NCI-H1048 (cell line): ENCODE data around the gene PLD6.
"Not testable (repeated sequence)": the region's sequence is repeated elsewhere in the genome, so short reads cannot be mapped to it uniquely, and the experiment has no call there.

Experiments used
- DNase-seq: peaks from one replicate; lab custom pipeline; 2025; lab: John Stamatoyannopoulos, UW

Gene PLD6

GRCh38 chr17:17176341-17176740 lies 29.8 kb downstream of the PLD6 start:
- no peak for DNase-seq

GRCh38 chr17:17175917-17176316 lies 30.2 kb downstream of the PLD6 start:
- DNase-seq = no peak

GRCh38 chr17:17175340-17175739 lies 30.8 kb downstream of the PLD6 start:
- no peak for DNase-seq

GRCh38 chr17:17173921-17174320 lies 32.2 kb downstream of the PLD6 start:
- no peak for DNase-seq

GRCh38 chr17:17172990-17173389 lies 33.1 kb downstream of the PLD6 start:
- DNase-seq = no peak

GRCh38 chr17:17172001-17172939 lies 33.9 kb downstream of the PLD6 start:
- DNase-seq = no peak

- DNase-seq = no peak
Observed at GRCh38 chr17:17171186-17171585, 34.9 kb downstream of the PLD6 start.

GRCh38 chr17:17170346-17170985 lies 35.7 kb downstream of the PLD6 start:
- no peak for DNase-seq

- DNase-seq = no peak
Observed at GRCh38 chr17:17169396-17169795, 36.7 kb downstream of the PLD6 start.

GRCh38 chr17:17168401-17168800 lies 37.7 kb downstream of the PLD6 start:
- DNase-seq = no peak

GRCh38 chr17:17167986-17168385 lies 38.1 kb downstream of the PLD6 start:
- no peak for DNase-seq

GRCh38 chr17:17167356-17167755 lies 38.8 kb downstream of the PLD6 start:
- DNase-seq = no peak

GRCh38 chr17:17166446-17166845 lies 39.7 kb downstream of the PLD6 start:
- DNase-seq = no peak

GRCh38 chr17:17165666-17166308 lies 40.3 kb downstream of the PLD6 start:
- DNase-seq = no peak

GRCh38 chr17:17164676-17165075 lies 41.5 kb downstream of the PLD6 start:
- DNase-seq = no peak

- DNase-seq = no peak
Observed at GRCh38 chr17:17164156-17164555, 42.0 kb downstream of the PLD6 start.

- no peak for DNase-seq
Observed at GRCh38 chr17:17161759-17162158, 44.4 kb downstream of the PLD6 start.

- DNase-seq = no peak
Observed at GRCh38 chr17:17161121-17161520, 45.0 kb downstream of the PLD6 start.

GRCh38 chr17:17159571-17159970 lies 46.6 kb downstream of the PLD6 start:
- DNase-seq = no peak

- not testable (repeated sequence) for DNase-seq
Observed at GRCh38 chr17:17158506-17158905, 47.6 kb downstream of the PLD6 start.

- no peak for DNase-seq
Observed at GRCh38 chr17:17157041-17157440, 49.1 kb downstream of the PLD6 start.

GRCh38 chr17:17156511-17156910 lies 49.6 kb downstream of the PLD6 start:
- DNase-seq = no peak

- no peak for DNase-seq
Observed at GRCh38 chr17:17156107-17156506, 50.0 kb downstream of the PLD6 start.
